Transverse colon (tissue), 3 donors: ENCODE results near the gene NAV3.

Source experiments
- EP300 ChIP-seq: sonication (generic); formaldehyde crosslinking; IDR thresholded peaks from one replicate; pipeline ENCODE4 v1.6.1; 2017; ENCODE audit warnings: antibody characterized with exemption, low read depth
- POLR2A ChIP-seq: fragments of 450-650 bp; IDR thresholded peaks from one replicate; pipeline ENCODE4 v1.6.1; 2016; ENCODE audit warnings: antibody characterized with exemption, mild to moderate bottlenecking, moderate library complexity
- TF ChIP-seq, protein P1 (sequence below), 5 experiments: fragments of 200-600 bp in 3 of 5; fragments of 450-650 bp in 2 of 5; sonication (generic) in 3 of 5; IDR thresholded peaks; 1 replicate in 2 of 5; 2 replicates in 3 of 5; pipeline ENCODE4 v1.5.1; 2016 to 2017; ENCODE audit warnings: antibody characterized with exemption in 5 of 5, inconsistent platforms in 3 of 5, mild to moderate bottlenecking in 2 of 5, moderate library complexity in 1 of 5

GRCh38 chr12:77850698-77851097 lies 20.0 kb downstream of the NAV3 start:
- no peak for TF ChIP-seq POLR2A
- TF ChIP-seq, protein P1, sequence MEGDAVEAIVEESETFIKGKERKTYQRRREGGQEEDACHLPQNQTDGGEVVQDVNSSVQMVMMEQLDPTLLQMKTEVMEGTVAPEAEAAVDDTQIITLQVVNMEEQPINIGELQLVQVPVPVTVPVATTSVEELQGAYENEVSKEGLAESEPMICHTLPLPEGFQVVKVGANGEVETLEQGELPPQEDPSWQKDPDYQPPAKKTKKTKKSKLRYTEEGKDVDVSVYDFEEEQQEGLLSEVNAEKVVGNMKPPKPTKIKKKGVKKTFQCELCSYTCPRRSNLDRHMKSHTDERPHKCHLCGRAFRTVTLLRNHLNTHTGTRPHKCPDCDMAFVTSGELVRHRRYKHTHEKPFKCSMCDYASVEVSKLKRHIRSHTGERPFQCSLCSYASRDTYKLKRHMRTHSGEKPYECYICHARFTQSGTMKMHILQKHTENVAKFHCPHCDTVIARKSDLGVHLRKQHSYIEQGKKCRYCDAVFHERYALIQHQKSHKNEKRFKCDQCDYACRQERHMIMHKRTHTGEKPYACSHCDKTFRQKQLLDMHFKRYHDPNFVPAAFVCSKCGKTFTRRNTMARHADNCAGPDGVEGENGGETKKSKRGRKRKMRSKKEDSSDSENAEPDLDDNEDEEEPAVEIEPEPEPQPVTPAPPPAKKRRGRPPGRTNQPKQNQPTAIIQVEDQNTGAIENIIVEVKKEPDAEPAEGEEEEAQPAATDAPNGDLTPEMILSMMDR (IDR thresholded peaks at IDR 0.05), result no peak
- no peak for TF ChIP-seq EP300
